Kidney glomerular epithelial cell (primary cell): ENCODE measurements around the gene KIF18B.

ENCODE experiments used
- DNase-seq: peaks from one replicate; lab custom pipeline; 2025; lab: John Stamatoyannopoulos, UW

Gene KIF18B

GRCh38 chr17:44940317-44940716 lies 7.3 kb downstream of the KIF18B start:
- peak; percentile 28 for DNase-seq

DNA sequence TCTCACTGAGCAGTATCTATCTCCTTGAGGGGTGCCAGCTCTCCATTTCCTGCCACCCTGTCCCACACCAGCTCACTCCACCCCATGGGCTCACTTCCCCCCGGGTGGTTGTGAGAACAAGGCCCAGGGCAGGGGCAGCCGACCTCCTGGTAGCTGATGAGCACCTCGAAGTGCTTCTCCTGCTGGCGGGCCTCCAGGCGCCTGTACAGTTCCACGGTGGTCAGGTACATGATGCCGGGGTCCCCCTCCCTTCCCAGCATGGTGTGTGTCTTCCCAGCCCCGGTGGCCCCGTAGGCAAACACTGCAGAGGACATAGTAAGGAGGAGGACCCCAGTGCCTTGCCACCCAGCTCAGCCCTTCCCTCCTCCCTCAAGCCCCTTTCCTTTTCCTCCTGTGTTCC lies 12.5 kb downstream of the KIF18B start:
- DNase-seq, result no peak

GRCh38 chr17:44934745-44935105 lies 12.8 kb downstream of the KIF18B start:
- DNase-seq, result no peak

DNA sequence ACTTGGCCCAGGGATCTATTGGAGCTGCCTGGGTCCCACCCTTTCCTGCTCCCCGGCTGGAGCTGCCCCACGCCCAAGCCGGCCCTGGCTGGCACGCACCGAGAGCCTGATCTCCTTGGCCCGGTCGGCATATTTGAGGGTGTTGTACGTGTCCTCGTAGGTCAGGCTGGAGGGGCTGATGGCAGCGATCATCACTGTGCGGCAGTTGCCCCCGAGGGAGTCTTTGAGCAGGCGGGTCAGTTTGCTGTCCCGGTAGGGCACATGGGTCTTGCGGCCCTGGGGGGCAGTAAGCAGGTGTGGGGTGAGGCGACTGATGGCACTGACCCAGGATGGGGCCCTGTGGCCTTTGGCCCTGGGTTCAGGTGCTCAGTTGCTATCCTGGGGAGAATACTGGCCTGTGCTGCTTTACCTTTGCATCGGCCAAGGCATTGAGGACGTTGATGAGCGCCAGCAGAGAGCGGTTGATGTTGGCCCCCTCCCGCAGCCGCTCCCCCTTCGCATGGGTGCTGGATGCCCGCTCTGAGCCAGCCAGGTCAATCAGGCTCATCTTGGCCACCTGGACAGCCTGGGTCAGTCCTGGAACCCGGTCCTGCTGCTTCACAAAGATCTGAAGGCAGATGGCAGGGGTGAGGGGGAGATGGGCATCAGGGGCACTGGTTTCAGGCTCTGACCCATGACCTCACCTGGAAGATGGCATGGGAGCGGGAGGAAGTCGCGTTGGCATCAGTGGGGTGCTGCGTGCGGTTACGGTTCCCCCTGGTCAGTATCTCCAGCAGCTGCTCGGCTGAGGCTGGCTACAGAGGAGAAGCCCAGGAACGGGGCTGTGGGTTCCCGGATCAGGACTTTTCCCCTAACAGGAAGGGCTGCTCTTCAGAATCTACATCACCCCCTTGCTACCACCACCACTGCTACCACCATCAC lies 13.5 kb downstream of the KIF18B start:
- no peak for DNase-seq

DNA sequence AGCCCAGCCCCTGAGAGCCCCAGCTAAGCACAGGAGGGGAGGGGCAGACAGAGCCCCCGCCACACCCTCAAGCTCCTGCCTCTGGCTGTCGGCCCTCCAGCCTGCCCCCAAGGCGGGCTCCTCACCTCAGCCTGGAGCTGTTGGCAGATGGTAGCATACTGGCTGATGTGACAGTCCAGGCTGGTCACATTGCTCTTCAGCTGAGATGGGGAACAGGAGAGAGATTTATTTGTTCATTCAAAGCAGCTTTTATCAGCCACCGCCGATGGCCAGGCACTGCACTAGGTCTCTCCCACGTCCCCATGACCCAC lies 14.8 kb downstream of the KIF18B start:
- no peak for DNase-seq

DNA sequence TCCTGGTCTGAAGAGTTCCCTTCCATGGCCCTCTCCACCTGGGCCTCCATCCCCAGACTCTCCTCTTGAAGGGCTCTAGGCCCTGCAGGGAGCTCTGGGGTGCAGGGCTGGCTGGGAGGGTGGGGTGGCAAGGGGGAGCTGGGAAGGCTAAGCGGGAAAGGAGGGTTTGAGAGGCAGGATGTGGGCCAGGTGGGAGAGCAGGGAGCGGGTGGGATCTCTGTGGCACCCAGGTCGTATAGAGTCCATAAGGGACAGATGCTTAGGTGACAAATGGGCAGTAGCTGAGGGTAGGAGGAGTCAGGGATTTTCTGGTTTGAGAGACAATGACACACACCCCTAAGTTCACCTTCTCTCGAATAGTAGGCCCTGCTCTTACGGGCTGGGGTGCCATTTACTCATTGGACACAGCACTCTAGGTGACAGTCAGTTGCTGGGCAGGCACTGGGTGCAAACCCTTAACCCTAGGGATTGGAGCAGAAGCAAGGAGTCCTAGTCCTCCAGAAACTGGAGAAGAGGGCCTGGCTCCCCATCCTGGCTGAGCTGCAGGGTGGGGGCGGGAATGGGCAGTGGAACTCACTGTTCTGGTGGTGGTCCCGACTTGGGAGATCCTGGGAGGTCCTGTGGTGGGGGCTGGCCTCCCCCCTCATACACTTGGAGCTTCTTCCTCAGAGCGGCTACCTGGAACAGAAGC lies 15.3 kb downstream of the KIF18B start:
- DNase-seq, result no peak

DNA sequence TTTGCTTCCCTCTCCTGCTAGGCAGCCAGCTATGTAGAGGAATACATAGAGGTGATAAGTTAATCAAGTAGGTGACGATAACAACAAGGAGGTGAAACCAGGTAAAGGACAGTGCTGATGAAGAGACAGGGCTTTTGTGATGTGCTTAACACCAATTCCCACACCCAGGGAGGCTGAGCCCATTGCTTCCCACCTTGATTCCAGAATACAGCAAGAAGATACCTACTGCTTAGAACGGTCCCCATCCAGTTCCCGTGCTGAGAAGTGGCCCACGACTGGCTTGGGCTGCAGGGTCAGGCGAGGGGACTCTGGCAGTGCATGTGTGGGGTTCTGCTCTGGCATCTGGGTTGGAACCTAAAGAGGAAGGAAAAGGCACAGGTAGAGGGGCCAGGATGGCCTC lies 16.2 kb downstream of the KIF18B start:
- no peak for DNase-seq

DNA sequence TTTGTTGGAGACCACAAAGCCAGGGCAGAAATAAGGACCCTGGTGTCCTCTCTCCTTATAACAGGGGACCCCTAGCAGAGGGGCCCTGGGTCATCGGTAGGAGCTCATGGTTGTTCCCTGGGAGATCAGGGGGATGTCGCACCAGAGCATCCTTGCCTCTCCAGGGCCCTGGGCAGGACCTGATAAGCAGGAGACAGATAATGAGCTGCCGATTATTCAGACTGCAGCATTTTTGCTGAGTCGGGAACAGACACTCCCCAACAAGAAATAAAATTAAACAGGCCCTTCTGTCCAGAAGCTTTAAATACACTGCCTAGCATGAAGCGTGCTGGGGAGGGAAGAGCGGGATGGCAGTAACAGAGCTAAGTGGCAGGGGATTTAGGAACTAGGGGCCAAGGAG lies 16.9 kb downstream of the KIF18B start:
- DNase-seq, result no peak

GRCh38 chr17:44928950-44929720 lies 18.4 kb downstream of the KIF18B start:
- DNase-seq, result no peak

GRCh38 chr17:44928136-44928535 lies 19.4 kb downstream of the KIF18B start:
- no peak for DNase-seq

DNA sequence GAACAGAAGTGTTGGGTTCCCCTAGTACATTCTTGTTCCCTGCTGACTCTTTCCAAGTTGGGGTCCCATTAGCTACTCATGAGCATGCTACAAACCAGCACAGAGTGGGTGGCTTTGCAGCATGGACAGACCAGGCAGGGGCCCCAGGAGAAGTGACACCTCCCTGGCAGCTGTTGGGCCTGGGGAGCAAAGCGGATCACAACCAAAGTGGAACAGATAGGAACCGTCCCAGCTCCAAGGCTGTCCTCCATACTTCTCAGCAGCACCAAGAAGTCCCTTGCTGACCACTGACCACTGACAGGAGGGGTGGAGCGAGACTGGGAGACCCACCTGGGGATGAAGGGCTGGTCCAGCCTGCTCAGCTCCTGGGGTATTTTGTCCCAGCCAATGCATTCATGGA lies 19.9 kb downstream of the KIF18B start:
- DNase-seq, result no peak

DNA sequence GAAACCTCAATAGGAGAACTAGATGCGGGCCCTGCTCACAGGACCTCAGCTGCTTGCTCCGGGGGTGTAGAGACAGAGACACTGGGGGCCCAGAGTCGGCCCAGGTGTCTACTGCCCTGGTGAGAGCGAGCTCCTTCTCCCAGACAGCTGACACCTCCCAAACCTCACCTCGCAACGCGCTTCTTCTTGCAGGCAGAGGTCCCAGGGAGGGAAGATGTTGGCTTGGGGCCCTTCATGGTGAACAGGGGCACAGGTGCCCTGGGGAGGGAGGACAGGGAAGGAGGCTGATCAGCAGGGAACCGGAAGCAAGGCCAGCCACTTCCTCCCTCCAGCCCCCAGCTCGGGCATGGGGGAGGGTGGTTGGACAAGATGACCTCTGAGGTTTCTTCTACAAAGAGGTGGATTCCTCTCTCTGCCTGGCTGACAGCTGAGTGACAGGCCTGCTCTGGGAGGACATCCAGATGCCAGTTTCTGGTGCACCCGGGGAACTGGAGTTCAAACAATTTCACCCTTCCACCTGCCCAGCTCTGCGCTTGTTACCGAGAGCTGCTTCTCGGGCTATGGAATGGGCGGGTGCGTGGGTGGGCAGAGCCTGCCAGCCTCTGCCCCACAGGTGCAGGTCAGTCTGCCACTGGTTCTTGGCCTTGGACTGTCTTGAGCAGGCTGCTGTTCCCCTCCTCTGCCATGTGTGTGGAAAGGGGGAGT lies 20.6 kb downstream of the KIF18B start:
- no peak for DNase-seq

DNA sequence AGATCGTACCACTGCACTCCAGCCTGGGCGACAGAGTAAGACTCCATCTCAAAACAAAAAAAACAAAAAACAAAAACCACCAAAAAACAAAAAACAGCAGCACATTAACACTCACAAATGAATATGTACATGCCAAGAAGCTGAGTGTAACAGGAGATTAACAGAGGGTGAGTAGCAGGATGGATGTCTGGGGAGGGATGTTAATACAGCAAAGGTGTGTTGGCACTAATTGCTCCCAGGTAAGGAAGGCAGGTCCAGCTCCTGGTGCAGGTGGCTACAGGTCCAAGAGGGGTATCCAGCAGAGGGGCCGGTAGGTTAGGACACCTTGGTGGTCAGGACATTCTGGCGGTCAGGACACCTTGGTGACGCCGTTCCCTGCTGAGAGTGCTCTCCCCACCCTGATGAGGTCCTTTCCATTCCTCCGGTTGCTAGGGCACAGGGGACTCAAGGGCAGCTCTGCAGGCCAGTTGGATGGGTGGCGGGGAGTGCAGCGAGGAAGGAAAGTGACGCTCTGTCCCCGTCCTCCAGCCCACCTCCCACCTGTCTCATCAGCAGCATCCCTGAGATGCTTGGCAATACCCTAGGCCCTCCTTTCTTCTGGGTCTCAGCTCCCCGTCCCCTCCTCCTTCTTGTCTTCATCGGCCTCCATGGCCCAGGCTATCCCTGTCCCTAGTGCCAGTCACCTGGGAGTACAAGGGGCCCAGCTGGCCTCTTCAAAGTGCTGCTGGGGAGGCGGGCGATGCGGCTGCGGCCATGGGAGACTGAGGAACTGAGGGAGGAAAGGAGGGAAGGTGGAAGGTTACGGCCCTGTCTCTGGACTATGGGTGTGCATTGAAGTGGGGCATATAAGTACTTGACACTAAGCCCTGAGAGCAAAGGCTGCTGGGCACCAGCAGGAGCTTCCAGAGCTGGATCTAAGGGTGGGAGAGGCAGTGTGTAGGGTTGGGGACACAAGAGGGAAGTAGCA lies 21.6 kb downstream of the KIF18B start:
- DNase-seq, result no peak

GRCh38 chr17:44924107-44924544 lies 23.4 kb downstream of the KIF18B start:
- DNase-seq, result no peak

GRCh38 chr17:44922746-44923470 lies 24.7 kb downstream of the KIF18B start:
- no peak for DNase-seq

DNA sequence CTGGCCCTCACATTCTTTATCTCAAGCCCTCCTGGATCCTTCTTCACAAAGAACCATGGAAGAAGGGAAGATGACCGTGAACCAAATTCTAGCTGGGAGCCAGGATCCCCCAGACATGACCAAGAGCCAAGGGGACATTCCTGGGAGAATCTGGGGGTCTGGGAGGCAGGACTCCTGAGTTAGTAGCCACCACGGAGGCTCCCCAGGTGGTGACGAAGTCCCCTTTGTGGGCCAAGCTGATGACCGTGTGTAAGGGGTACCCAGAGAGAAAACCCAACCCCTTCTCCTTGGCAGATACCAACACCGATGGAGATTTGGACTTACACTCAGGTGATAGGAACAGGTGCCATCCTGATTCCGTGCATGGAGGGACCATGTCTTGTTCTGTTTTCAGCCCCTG lies 25.4 kb downstream of the KIF18B start:
- DNase-seq, result no peak

- no peak for DNase-seq
Measured at GRCh38 chr17:44921122-44921882, 26.3 kb downstream of the KIF18B start.

DNA sequence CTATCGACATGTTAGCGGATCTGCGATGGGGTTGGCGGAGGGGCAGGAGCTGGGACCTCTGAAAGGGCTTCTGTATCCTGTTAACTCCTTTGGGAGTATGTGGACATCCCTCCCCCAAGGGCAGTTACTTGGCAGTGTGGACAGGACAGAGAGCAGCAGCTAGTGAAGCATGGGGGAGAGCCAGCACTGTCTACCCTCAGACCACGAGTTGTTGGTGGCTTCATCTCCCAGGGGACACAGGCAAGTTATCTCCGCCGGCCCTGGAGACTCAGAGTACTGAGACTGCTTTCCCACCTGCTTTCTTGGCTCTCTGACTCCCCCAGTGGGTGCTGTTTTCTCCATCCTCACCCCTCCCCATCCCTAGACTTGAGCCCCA lies 27.0 kb downstream of the KIF18B start:
- no peak for DNase-seq

GRCh38 chr17:44919885-44920564 lies 27.5 kb downstream of the KIF18B start:
- peak; percentile 62 for DNase-seq
